ENCODE measurements around the gene PTPN18.

PTPN18 gene

GRCh38 chr2:130358420-130359350 is 2.8 kb downstream of the PTPN18 start:
- no peak overlapping the region for H3K9ac ChIP-seq (ENCODE audit: low read length)
- no peaks in the 10 kb centered on the region for H3K36me3 ChIP-seq (ENCODE audit: control insufficient read depth, insufficient read depth, low read length)
- no peaks in the 10 kb centered on the region for H3K27me3 ChIP-seq (ENCODE audit: control insufficient read depth, insufficient read depth, low read length)
- no peak overlapping the region for H3K4me3 ChIP-seq (ENCODE audit: low read length)
- no peak overlapping the region for H3K27ac ChIP-seq (ENCODE audit: low read depth, low read length)
- peaks cover 7% of the 10 kb centered on the region for H3K4me1 ChIP-seq (ENCODE audit: control insufficient read depth, insufficient read depth, low read length)

- Histone ChIP-seq H3K4me3 (ENCODE audit: low read length) (no peak overlapping the region), H3K27ac (ENCODE audit: low read depth, low read length) (no peak overlapping the region), H3K9ac (ENCODE audit: low read length) (no peak overlapping the region), H3K36me3 (ENCODE audit: control insufficient read depth, insufficient read depth, low read length) (no peaks in the 10 kb centered on the region), H3K27me3 (ENCODE audit: control insufficient read depth, insufficient read depth, low read length) (no peaks in the 10 kb centered on the region), H3K4me1 (ENCODE audit: control insufficient read depth, insufficient read depth, low read length) (peaks cover 7% of the 10 kb centered on the region)
Observed at GRCh38 chr2:130359466-130359865, 3.6 kb downstream of the PTPN18 start.

GRCh38 chr2:130363479-130363878 is 7.6 kb downstream of the PTPN18 start:
- H3K27ac ChIP-seq (ENCODE audit: low read depth, low read length): no peak overlapping the region

GRCh38 chr2:130365075-130365474 is 9.2 kb downstream of the PTPN18 start:
- H3K9ac ChIP-seq (ENCODE audit: low read length): no peak overlapping the region
- no peaks in the 10 kb centered on the region for H3K36me3 ChIP-seq (ENCODE audit: control insufficient read depth, insufficient read depth, low read length)
- H3K27me3 ChIP-seq (ENCODE audit: control insufficient read depth, insufficient read depth, low read length): no peaks in the 10 kb centered on the region
- no peak overlapping the region for H3K4me3 ChIP-seq (ENCODE audit: low read length)
- no peaks in the 10 kb centered on the region for H3K4me1 ChIP-seq (ENCODE audit: control insufficient read depth, insufficient read depth, low read length)
- H3K27ac ChIP-seq (ENCODE audit: low read depth, low read length): no peak overlapping the region

More at GRCh38 chr2:130363479-130363878, 7.6 kb downstream of the PTPN18 start:
- Histone ChIP-seq H3K4me3 (ENCODE audit: low read length) (no peak overlapping the region), H3K27me3 (ENCODE audit: control insufficient read depth, insufficient read depth, low read length) (no peaks in the 10 kb centered on the region), H3K36me3 (ENCODE audit: control insufficient read depth, insufficient read depth, low read length) (no peaks in the 10 kb centered on the region), H3K9ac (ENCODE audit: low read length) (no peak overlapping the region), H3K4me1 (ENCODE audit: control insufficient read depth, insufficient read depth, low read length) (no peaks in the 10 kb centered on the region)

GRCh38 chr2:130365963-130366362 is 10.1 kb downstream of the PTPN18 start:
- no peaks in the 10 kb centered on the region for H3K27me3 ChIP-seq (ENCODE audit: control insufficient read depth, insufficient read depth, low read length)
- H3K27ac ChIP-seq (ENCODE audit: low read depth, low read length): no peak overlapping the region
- no peaks in the 10 kb centered on the region for H3K4me1 ChIP-seq (ENCODE audit: control insufficient read depth, insufficient read depth, low read length)
- no peak overlapping the region for H3K4me3 ChIP-seq (ENCODE audit: low read length)
- H3K36me3 ChIP-seq (ENCODE audit: control insufficient read depth, insufficient read depth, low read length): no peaks in the 10 kb centered on the region
- H3K9ac ChIP-seq (ENCODE audit: low read length): no peak overlapping the region

GRCh38 chr2:130366720-130367119 is 10.9 kb downstream of the PTPN18 start:
- Histone ChIP-seq H3K4me3 (ENCODE audit: low read length) (no peak overlapping the region), H3K9ac (ENCODE audit: low read length) (no peak overlapping the region), H3K36me3 (ENCODE audit: control insufficient read depth, insufficient read depth, low read length) (no peaks in the 10 kb centered on the region), H3K27ac (ENCODE audit: low read depth, low read length) (no peak overlapping the region), H3K27me3 (ENCODE audit: control insufficient read depth, insufficient read depth, low read length) (no peaks in the 10 kb centered on the region), H3K4me1 (ENCODE audit: control insufficient read depth, insufficient read depth, low read length) (peaks cover 3% of the 10 kb centered on the region)

GRCh38 chr2:130368786-130369185 is 12.9 kb downstream of the PTPN18 start:
- no peak overlapping the region for H3K9ac ChIP-seq (ENCODE audit: low read length)
- H3K27ac ChIP-seq (ENCODE audit: low read depth, low read length): no peak overlapping the region
- H3K4me3 ChIP-seq (ENCODE audit: low read length): no peak overlapping the region
- H3K36me3 ChIP-seq (ENCODE audit: control insufficient read depth, insufficient read depth, low read length): no peaks in the 10 kb centered on the region
- H3K27me3 ChIP-seq (ENCODE audit: control insufficient read depth, insufficient read depth, low read length): no peaks in the 10 kb centered on the region
- peaks cover 8% of the 10 kb centered on the region for H3K4me1 ChIP-seq (ENCODE audit: control insufficient read depth, insufficient read depth, low read length)

- Histone ChIP-seq H3K4me3 (ENCODE audit: low read length) (no peak overlapping the region), H3K27ac (ENCODE audit: low read depth, low read length) (no peak overlapping the region), H3K36me3 (ENCODE audit: control insufficient read depth, insufficient read depth, low read length) (no peaks in the 10 kb centered on the region), H3K27me3 (ENCODE audit: control insufficient read depth, insufficient read depth, low read length) (no peaks in the 10 kb centered on the region), H3K9ac (ENCODE audit: low read length) (no peak overlapping the region), H3K4me1 (ENCODE audit: control insufficient read depth, insufficient read depth, low read length) (peaks cover 8% of the 10 kb centered on the region)
Observed at GRCh38 chr2:130369311-130369964, 13.6 kb downstream of the PTPN18 start.

- no peak overlapping the region for H3K27ac ChIP-seq (ENCODE audit: low read depth, low read length)
- H3K9ac ChIP-seq (ENCODE audit: low read length): no peak overlapping the region
- H3K4me1 ChIP-seq (ENCODE audit: control insufficient read depth, insufficient read depth, low read length): peaks cover 8% of the 10 kb centered on the region
- no peak overlapping the region for H3K4me3 ChIP-seq (ENCODE audit: low read length)
- H3K36me3 ChIP-seq (ENCODE audit: control insufficient read depth, insufficient read depth, low read length): no peaks in the 10 kb centered on the region
- H3K27me3 ChIP-seq (ENCODE audit: control insufficient read depth, insufficient read depth, low read length): no peaks in the 10 kb centered on the region
Observed at GRCh38 chr2:130369965-130370341, 14.1 kb downstream of the PTPN18 start.

GRCh38 chr2:130370490-130370889 is 14.6 kb downstream of the PTPN18 start:
- no peak overlapping the region for H3K4me3 ChIP-seq (ENCODE audit: low read length)
- H3K9ac ChIP-seq (ENCODE audit: low read length): no peak overlapping the region
- H3K27ac ChIP-seq (ENCODE audit: low read depth, low read length): no peak overlapping the region

GRCh38 chr2:130371723-130372054 is 15.8 kb downstream of the PTPN18 start:
- Histone ChIP-seq H3K4me3 (ENCODE audit: low read length) (peak overlapping the region; percentile 82), H3K27ac (ENCODE audit: low read depth, low read length) (peak overlapping the region; percentile 88), H3K9ac (ENCODE audit: low read length) (peak overlapping the region; percentile 54), H3K36me3 (ENCODE audit: control insufficient read depth, insufficient read depth, low read length) (peaks cover 4% of the 10 kb centered on the region), H3K4me1 (ENCODE audit: control insufficient read depth, insufficient read depth, low read length) (peaks cover 8% of the 10 kb centered on the region), H3K27me3 (ENCODE audit: control insufficient read depth, insufficient read depth, low read length) (no peaks in the 10 kb centered on the region)

More at GRCh38 chr2:130370490-130370889, 14.6 kb downstream of the PTPN18 start:
- Histone ChIP-seq H3K4me1 (ENCODE audit: control insufficient read depth, insufficient read depth, low read length) (peaks cover 8% of the 10 kb centered on the region), H3K36me3 (ENCODE audit: control insufficient read depth, insufficient read depth, low read length) (no peaks in the 10 kb centered on the region), H3K27me3 (ENCODE audit: control insufficient read depth, insufficient read depth, low read length) (no peaks in the 10 kb centered on the region)

- H3K4me1 ChIP-seq (ENCODE audit: control insufficient read depth, insufficient read depth, low read length): peaks cover 8% of the 10 kb centered on the region
- peaks cover 4% of the 10 kb centered on the region for H3K36me3 ChIP-seq (ENCODE audit: control insufficient read depth, insufficient read depth, low read length)
- H3K4me3 ChIP-seq (ENCODE audit: low read length): peak overlapping the region; percentile 82
- H3K9ac ChIP-seq (ENCODE audit: low read length): peak overlapping the region; percentile 54
- H3K27me3 ChIP-seq (ENCODE audit: control insufficient read depth, insufficient read depth, low read length): no peaks in the 10 kb centered on the region
- peak overlapping the region; percentile 88 for H3K27ac ChIP-seq (ENCODE audit: low read depth, low read length)
Observed at GRCh38 chr2:130372055-130372832, 16.4 kb downstream of the PTPN18 start.
